Epithelial cell of esophagus (primary cell): ENCODE measurements around the gene WFDC12.

Experiments
- DNase-seq: peaks from one replicate; pipeline ENCODE4 v3.0.0; 2010; ENCODE audit warnings: low read depth
- H3K4me3 ChIP-seq: 2 replicates; pipeline ENCODE4 v1.5.1; 2011; ENCODE audit warnings: mild to moderate bottlenecking, low read length, control low read depth
- TF ChIP-seq, protein P1 (sequence below): IDR thresholded peaks from 2 replicates; pipeline ENCODE4 v1.5.1; 2011; ENCODE audit warnings: low read depth, mild to moderate bottlenecking, low read length, control low read depth, inconsistent platforms; ENCODE audit not compliant: insufficient read depth; ENCODE audit errors: missing control alignments

Gene WFDC12

DNA sequence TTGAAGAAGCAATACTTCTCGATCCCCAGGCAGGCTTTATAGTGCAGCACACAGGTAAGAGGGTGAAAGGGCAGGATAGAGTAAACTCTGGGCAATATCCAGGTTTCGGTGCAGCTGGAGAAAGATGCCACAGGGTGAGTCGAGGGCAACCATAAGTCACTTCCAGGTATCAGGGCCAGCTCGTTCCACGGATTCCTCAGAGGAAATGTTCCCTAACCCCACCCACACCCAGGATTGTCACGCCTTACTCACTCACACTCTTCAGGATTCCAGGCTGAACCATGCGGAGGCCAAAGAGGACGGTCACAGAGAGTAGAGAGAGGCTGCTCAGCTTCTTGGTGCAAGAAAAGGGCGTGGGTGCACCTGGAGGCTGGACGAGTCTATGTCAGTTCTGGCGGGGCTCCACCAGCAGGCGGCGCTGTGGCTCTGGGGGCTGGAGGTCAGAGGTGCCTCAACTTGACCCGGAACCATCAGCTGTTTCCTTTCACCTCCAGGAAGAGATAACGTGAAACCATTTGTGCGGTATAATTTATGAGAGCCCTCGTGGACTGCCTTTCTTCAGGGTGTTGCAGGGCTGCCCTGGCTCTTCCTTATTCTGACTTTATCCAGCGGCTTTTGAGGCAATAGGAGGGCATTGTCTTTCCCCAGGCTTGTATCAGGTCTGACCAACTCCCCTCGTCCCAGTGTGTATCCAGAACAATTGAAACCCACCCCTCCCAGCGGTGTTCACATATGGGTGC, 14.5 kb upstream of the WFDC12 start:
- no peak overlapping the region for H3K4me3 ChIP-seq
- TF ChIP-seq, protein P1, sequence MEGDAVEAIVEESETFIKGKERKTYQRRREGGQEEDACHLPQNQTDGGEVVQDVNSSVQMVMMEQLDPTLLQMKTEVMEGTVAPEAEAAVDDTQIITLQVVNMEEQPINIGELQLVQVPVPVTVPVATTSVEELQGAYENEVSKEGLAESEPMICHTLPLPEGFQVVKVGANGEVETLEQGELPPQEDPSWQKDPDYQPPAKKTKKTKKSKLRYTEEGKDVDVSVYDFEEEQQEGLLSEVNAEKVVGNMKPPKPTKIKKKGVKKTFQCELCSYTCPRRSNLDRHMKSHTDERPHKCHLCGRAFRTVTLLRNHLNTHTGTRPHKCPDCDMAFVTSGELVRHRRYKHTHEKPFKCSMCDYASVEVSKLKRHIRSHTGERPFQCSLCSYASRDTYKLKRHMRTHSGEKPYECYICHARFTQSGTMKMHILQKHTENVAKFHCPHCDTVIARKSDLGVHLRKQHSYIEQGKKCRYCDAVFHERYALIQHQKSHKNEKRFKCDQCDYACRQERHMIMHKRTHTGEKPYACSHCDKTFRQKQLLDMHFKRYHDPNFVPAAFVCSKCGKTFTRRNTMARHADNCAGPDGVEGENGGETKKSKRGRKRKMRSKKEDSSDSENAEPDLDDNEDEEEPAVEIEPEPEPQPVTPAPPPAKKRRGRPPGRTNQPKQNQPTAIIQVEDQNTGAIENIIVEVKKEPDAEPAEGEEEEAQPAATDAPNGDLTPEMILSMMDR, result peak; percentile 86
- DNase-seq, result peak; percentile 84

GRCh38 chr20:45136911-45137310, 12.6 kb upstream of the WFDC12 start:
- peak; percentile 53 for DNase-seq
- TF ChIP-seq, protein P1, result no peak
- H3K4me3 ChIP-seq, result no peak overlapping the region

DNA sequence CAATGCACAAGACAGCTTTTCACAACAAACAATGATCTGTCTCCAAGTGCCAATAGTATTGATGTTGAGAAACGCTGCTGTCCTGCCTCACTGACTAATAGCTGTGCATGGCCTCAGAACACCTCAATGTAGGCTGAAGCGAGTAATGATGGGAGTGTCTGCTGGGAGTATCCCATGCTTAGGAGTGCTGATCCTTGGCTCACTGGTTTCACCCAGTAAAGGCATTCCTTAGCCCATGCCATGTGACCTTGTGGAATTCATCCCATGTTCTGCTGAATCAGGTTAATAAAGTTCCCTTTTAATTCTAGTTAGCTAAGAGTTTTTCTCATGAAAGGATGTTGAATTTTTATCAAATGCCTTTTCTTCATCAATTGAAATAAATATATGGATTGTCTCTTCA, 3.8 kb upstream of the WFDC12 start:
- DNase-seq, result peak; percentile 94
- no peak overlapping the region for H3K4me3 ChIP-seq
- TF ChIP-seq, protein P1, result no peak

DNA sequence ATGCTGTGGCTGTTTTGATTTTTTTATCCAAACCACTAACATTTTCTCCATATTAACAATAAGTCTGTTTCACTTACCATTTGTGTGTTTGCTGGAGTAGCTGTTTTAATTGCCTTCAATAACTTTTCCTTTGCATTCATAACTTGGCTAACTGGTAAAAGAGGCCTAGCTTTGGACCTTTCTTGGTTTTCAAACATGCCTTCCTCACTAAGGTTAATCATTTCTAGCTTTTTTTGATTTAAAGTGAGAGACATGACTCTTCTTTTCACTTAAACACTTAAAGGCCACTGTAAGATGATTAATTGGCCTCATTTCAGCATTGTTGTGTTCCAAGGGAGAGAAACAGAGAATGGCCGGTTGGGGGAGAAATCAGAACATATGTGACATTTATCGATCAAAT, 2.9 kb downstream of the WFDC12 start:
- TF ChIP-seq, protein P1, result no peak
- DNase-seq, result no peak
- no peak overlapping the region for H3K4me3 ChIP-seq

GRCh38 chr20:45119556-45120266, 4.6 kb downstream of the WFDC12 start:
- no peak overlapping the region for H3K4me3 ChIP-seq
- no peak for DNase-seq
- TF ChIP-seq, protein P1, result no peak

GRCh38 chr20:45118028-45118427, 6.2 kb downstream of the WFDC12 start:
- no peak overlapping the region for H3K4me3 ChIP-seq
- TF ChIP-seq, protein P1, result no peak
- no peak for DNase-seq
